ENCODE data around the gene KIAA1217. TPM values are rescaled to one million over a fixed set of nuclear protein-coding genes. Genes with fewer than 3 reads are reported as not detected.

KIAA1217 gene
- total RNA-seq, 3 donors from 2014 or later (not counting 1 experiment from before 2014, with no cell fraction given) = not detected

DNA sequence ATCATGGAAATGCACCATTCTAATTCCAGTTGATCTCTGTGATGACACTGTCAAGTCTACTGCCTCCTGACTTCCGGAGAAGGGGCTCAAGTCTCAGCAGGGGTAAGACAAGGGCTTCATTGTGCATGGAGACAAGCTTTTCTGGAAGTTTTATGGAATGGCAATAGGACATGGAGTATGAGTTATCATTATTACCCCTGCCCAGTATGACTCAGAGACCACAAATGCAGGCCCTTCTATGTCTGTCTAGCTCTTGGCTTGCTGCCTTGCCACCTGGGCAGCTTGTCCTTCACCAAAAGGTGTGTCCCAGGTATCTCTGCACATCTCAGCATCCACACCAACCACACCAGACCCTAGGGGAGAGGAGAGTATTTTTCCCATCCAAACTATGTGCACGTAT lies 34.9 kb upstream of the KIAA1217 start:
- intact Hi-C loops (cut with micrococcal nuclease) = no loop called here
- DNase-seq (no peak), ATAC-seq (no peak)
- Histone ChIP-seq H3K27me3 (ENCODE audit: control insufficient read depth, insufficient read depth, low read length) (no peaks in the 10 kb centered on the region), H3K9me3 (ENCODE audit: control insufficient read depth, insufficient read depth, low read length) (no peaks in the 10 kb centered on the region), H3K36me3 (ENCODE audit: control insufficient read depth, insufficient read depth, low read length) (no peaks in the 10 kb centered on the region), H3K4me3 (ENCODE audit: low read length) (no peak overlapping the region), H3K4me1 (ENCODE audit: control insufficient read depth, insufficient read depth, low read length) (no peaks in the 10 kb centered on the region), H3K27ac (ENCODE audit: low read length) (no peak overlapping the region)
- Mint-ChIP-seq H3K4me3 (no peak overlapping the region), H3K9me3 (peaks cover 2 to 3% of the 10 kb centered on the region in 2 donors), H3K36me3 (no peaks in the 10 kb centered on the region), H3K27ac (no peak overlapping the region), H3K27me3 (ENCODE audit: low read depth in 2 of 2) (no peaks in the 10 kb centered on the region), H3K4me1 (no peaks in the 10 kb centered on the region)
- WGBS (ENCODE audit: insufficient coverage) = 87% methylated on average over 1 of the region's 2 CpGs
- TF ChIP-seq, protein P1, sequence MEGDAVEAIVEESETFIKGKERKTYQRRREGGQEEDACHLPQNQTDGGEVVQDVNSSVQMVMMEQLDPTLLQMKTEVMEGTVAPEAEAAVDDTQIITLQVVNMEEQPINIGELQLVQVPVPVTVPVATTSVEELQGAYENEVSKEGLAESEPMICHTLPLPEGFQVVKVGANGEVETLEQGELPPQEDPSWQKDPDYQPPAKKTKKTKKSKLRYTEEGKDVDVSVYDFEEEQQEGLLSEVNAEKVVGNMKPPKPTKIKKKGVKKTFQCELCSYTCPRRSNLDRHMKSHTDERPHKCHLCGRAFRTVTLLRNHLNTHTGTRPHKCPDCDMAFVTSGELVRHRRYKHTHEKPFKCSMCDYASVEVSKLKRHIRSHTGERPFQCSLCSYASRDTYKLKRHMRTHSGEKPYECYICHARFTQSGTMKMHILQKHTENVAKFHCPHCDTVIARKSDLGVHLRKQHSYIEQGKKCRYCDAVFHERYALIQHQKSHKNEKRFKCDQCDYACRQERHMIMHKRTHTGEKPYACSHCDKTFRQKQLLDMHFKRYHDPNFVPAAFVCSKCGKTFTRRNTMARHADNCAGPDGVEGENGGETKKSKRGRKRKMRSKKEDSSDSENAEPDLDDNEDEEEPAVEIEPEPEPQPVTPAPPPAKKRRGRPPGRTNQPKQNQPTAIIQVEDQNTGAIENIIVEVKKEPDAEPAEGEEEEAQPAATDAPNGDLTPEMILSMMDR (IDR thresholded peaks at IDR 0.05) = no peak

GRCh38 chr10:24176658-24177057 lies 32.3 kb upstream of the KIAA1217 start:
- no peaks in the 10 kb centered on the region for H3K36me3 Mint-ChIP-seq
- TF ChIP-seq, protein P1 (IDR thresholded peaks at IDR 0.05) = no peak
- Histone ChIP-seq H3K9me3 (ENCODE audit: control insufficient read depth, insufficient read depth, low read length) (no peaks in the 10 kb centered on the region), H3K4me1 (ENCODE audit: control insufficient read depth, insufficient read depth, low read length) (no peaks in the 10 kb centered on the region), H3K27me3 (ENCODE audit: control insufficient read depth, insufficient read depth, low read length) (no peaks in the 10 kb centered on the region), H3K27ac (ENCODE audit: low read length) (no peak overlapping the region), H3K36me3 (ENCODE audit: control insufficient read depth, insufficient read depth, low read length) (no peaks in the 10 kb centered on the region), H3K4me3 (ENCODE audit: low read length) (no peak overlapping the region)
- intact Hi-C loops (cut with micrococcal nuclease) = no loop called here
- H3K27ac Mint-ChIP-seq = no peak overlapping the region
- DNase-seq (no peak), ATAC-seq (no peak)
- no peaks in the 10 kb centered on the region for H3K4me1 Mint-ChIP-seq
- WGBS (ENCODE audit: insufficient coverage) = 90% methylated on average over 19 of the region's 19 CpGs
- H3K9me3 Mint-ChIP-seq = peaks cover 5 to 9% of the 10 kb centered on the region in 2 donors
- no peaks in the 10 kb centered on the region for H3K27me3 Mint-ChIP-seq (ENCODE audit: low read depth in 2 of 2)
- no peak overlapping the region for H3K4me3 Mint-ChIP-seq

DNA sequence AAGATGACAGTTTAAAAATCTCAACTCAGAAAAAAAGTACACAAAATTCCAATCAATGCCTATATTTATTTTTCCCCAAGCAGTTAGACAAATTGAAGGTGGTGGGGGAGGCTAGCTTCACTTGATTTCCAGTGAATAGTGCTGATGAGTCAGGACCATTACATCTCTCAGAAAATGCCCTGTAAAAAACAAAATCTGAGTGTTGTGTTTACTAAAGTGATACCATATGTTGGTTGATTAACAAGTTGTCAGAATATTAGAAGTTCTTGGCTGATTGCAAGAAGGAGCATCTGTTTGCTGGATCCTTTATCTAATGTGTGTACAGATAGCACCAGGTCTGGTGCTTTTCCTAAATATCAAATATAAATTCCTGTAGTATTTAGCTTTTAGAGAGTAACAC lies 31.3 kb upstream of the KIAA1217 start:
- Mint-ChIP-seq H3K27me3 (ENCODE audit: low read depth in 2 of 2) (no peaks in the 10 kb centered on the region), H3K9me3 (peaks cover 5 to 9% of the 10 kb centered on the region in 2 donors), H3K27ac (no peak overlapping the region), H3K4me3 (no peak overlapping the region), H3K4me1 (no peaks in the 10 kb centered on the region), H3K36me3 (no peaks in the 10 kb centered on the region)
- H3K9me3 ChIP-seq (ENCODE audit: control insufficient read depth, insufficient read depth, low read length) = no peaks in the 10 kb centered on the region
- ATAC-seq = no peak
- no peak overlapping the region for H3K4me3 ChIP-seq (ENCODE audit: low read length)
- H3K27ac ChIP-seq (ENCODE audit: low read length) = no peak overlapping the region
- TF ChIP-seq, protein P1 (IDR thresholded peaks at IDR 0.05) = no peak
- intact Hi-C loops (cut with micrococcal nuclease) = no loop called here
- no peak for DNase-seq
- no peaks in the 10 kb centered on the region for H3K4me1 ChIP-seq (ENCODE audit: control insufficient read depth, insufficient read depth, low read length)
- H3K36me3 ChIP-seq (ENCODE audit: control insufficient read depth, insufficient read depth, low read length) = no peaks in the 10 kb centered on the region
- no peaks in the 10 kb centered on the region for H3K27me3 ChIP-seq (ENCODE audit: control insufficient read depth, insufficient read depth, low read length)

DNA sequence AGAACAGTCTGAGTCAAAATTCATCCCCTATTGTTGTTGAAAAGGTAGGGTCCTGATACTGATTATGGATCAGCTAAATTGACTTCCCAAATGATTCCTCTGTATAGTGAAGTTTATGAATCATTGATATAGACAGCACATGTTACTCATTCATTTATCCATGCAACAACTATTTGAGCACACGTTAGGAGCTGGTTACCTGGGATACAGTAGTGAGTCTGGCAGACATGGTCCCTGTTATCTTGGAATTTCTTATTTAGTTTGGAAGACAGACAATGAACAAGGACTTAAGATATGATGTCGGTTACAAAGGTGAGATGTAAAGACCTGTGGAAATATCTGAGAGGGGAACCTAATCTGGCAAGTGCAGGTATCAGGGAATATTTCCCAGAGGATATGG lies 28.0 kb upstream of the KIAA1217 start:
- no peaks in the 10 kb centered on the region for H3K36me3 Mint-ChIP-seq
- H3K27ac Mint-ChIP-seq = no peak overlapping the region
- no peak overlapping the region for H3K4me3 Mint-ChIP-seq
- no peaks in the 10 kb centered on the region for H3K27me3 Mint-ChIP-seq (ENCODE audit: low read depth in 2 of 2)
- Histone ChIP-seq H3K4me3 (ENCODE audit: low read length) (no peak overlapping the region), H3K9me3 (ENCODE audit: control insufficient read depth, insufficient read depth, low read length) (no peaks in the 10 kb centered on the region), H3K27ac (ENCODE audit: low read length) (no peak overlapping the region), H3K4me1 (ENCODE audit: control insufficient read depth, insufficient read depth, low read length) (no peaks in the 10 kb centered on the region), H3K27me3 (ENCODE audit: control insufficient read depth, insufficient read depth, low read length) (no peaks in the 10 kb centered on the region), H3K36me3 (ENCODE audit: control insufficient read depth, insufficient read depth, low read length) (no peaks in the 10 kb centered on the region)
- H3K4me1 Mint-ChIP-seq = no peaks in the 10 kb centered on the region
- no peak for DNase-seq
- peaks cover 5 to 6% of the 10 kb centered on the region in 2 donors for H3K9me3 Mint-ChIP-seq
- intact Hi-C loops (cut with micrococcal nuclease) = no loop called here
- ATAC-seq = no peak
- WGBS (ENCODE audit: insufficient coverage) = 88% methylated on average over 1 of the region's 2 CpGs
- TF ChIP-seq, protein P1 (IDR thresholded peaks at IDR 0.05) = no peak
